GM12878 (cell line): Measurements from ENCODE around the gene STX16. TPM values are rescaled to one million over a fixed set of nuclear protein-coding genes. Genes with fewer than 3 reads are reported as not detected.

Source experiments
- BHLHE40 ChIP-seq, 2 experiments: fragments of 450-650 bp in 1 of 2; IDR thresholded peaks; 2 replicates each; pipeline ENCODE4 v1.6.1; 2011 to 2017; ENCODE audit warnings: low read depth in 2 of 2, borderline replicate concordance in 1 of 2, improper control_type of control experiment in 1 of 2, low read length in 1 of 2, mild to moderate bottlenecking in 1 of 2
- CREM ChIP-seq: IDR thresholded peaks from 2 replicates; pipeline ENCODE4 v1.6.1; 2014; ENCODE audit warnings: antibody characterized with exemption, low read depth
- FOXK2 ChIP-seq: fragments of 450-650 bp; IDR thresholded peaks from 2 replicates; pipeline ENCODE4 v1.6.1; 2017; ENCODE audit warnings: mild to moderate bottlenecking, moderate library complexity
- HDGF ChIP-seq: fragments of 450-650 bp; IDR thresholded peaks from 2 replicates; pipeline ENCODE4 v1.6.1; 2016; ENCODE audit warnings: antibody characterized with exemption
- MAX ChIP-seq: IDR thresholded peaks from 2 replicates; pipeline ENCODE4 v1.6.1; 2012; ENCODE audit warnings: low read depth, low read length, improper control_type of control experiment
- MEF2B ChIP-seq: fragments of 450-650 bp; IDR thresholded peaks from 2 replicates; pipeline ENCODE4 v1.6.1; 2018; ENCODE audit warnings: mild to moderate bottlenecking, moderate library complexity; ENCODE audit not compliant: partially characterized antibody, poor library complexity, severe bottlenecking
- MTA3 ChIP-seq: IDR thresholded peaks from 2 replicates; pipeline ENCODE4 v1.6.1; 2012; ENCODE audit warnings: low read length, inconsistent platforms, borderline replicate concordance
- MXI1 ChIP-seq: fragments of 150-350 bp; IDR thresholded peaks from 2 replicates; pipeline ENCODE4 v1.6.1; 2011; ENCODE audit warnings: low read depth, mild to moderate bottlenecking, inconsistent platforms, low read length, improper control_type of control experiment
- NFXL1 ChIP-seq: fragments of 450-650 bp; IDR thresholded peaks from 2 replicates; pipeline ENCODE4 v1.6.1; 2017; ENCODE audit warnings: antibody characterized with exemption, mild to moderate bottlenecking, borderline replicate concordance
- NFYB ChIP-seq: IDR thresholded peaks from 2 replicates; pipeline ENCODE4 v1.6.1; 2011; ENCODE audit warnings: low read depth, mild to moderate bottlenecking, low read length, improper control_type of control experiment, moderate library complexity; ENCODE audit not compliant: insufficient read depth
- PKNOX1 ChIP-seq: fragments of 450-650 bp; IDR thresholded peaks from 2 replicates; pipeline ENCODE4 v1.6.1; 2016; ENCODE audit warnings: mild to moderate bottlenecking
- SPI1 ChIP-seq: IDR thresholded peaks from 2 replicates; pipeline ENCODE4 v1.6.1; 2011; ENCODE audit warnings: low read depth, mild to moderate bottlenecking, low read length, moderate library complexity, borderline replicate concordance; ENCODE audit not compliant: insufficient read depth
- TCF7 ChIP-seq: IDR thresholded peaks from 2 replicates; pipeline ENCODE4 v1.6.1; 2014; ENCODE audit warnings: antibody characterized with exemption, borderline replicate concordance
- YBX1 ChIP-seq: fragments of 450-650 bp; IDR thresholded peaks from 2 replicates; pipeline ENCODE4 v1.6.1; 2016; ENCODE audit warnings: antibody characterized with exemption
- polyA plus RNA-seq, 11 experiments: library from polyadenylated mRNA; depleted of rRNA in 4 of 11; unstranded in 6 of 11; stranded (reverse) in 5 of 11; fragments of >200 nt; fragmentation: Nextera tagmentation in 4 of 11; fragmentation: Illumina TruSeq in 1 of 11; extraction: Ambion mirVana in 4 of 11; extraction: Trizol in 1 of 11; gene quantifications; 1 replicate in 1 of 11; 2 replicates in 10 of 11; pipeline versions ENCODE4 v1.2.1 to v1.2.3, GENCODE V29; 2011 to 2016; ENCODE audit warnings: inconsistent platforms in 2 of 11, missing spikeins in 2 of 11, low read depth in 1 of 11
- total RNA-seq, 4 experiments: library from RNA; depleted of rRNA in 3 of 4; stranded (reverse); fragments of >200 nt in 3 of 4; fragmentation: Illumina TruSeq in 1 of 4; extraction: Trizol in 1 of 4; gene quantifications; 2 replicates each; pipeline versions ENCODE4 v1.2.1 to v1.2.3, GENCODE V29; 2013 to 2021
- TF ChIP-seq, protein P1 (sequence below): IDR thresholded peaks from 2 replicates; pipeline ENCODE4 v1.6.1; 2012; ENCODE audit warnings: improper control_type of control experiment, low read depth, low read length; ENCODE audit not compliant: insufficient replicate concordance
- TF ChIP-seq, protein P2 (sequence below): fragments of 450-650 bp; conservative IDR thresholded peaks from 2 replicates; pipeline ENCODE4 v1.6.1; 2017; ENCODE audit warnings: mild to moderate bottlenecking, moderate library complexity
- TF ChIP-seq, protein P3 (sequence below): IDR thresholded peaks from 2 replicates; pipeline ENCODE4 v1.6.1; 2011; ENCODE audit warnings: borderline replicate concordance, low read depth, mild to moderate bottlenecking, moderate library complexity, low read length; ENCODE audit not compliant: insufficient read depth, poor library complexity, severe bottlenecking

STX16 gene
- total and polyA plus RNA-seq, 10 of the 15 experiments (the other 5 are each of a cell fraction or from before 2014, with no cell fraction given) = 6.3 to 68.4 (median 35.8) TPM

DNA sequence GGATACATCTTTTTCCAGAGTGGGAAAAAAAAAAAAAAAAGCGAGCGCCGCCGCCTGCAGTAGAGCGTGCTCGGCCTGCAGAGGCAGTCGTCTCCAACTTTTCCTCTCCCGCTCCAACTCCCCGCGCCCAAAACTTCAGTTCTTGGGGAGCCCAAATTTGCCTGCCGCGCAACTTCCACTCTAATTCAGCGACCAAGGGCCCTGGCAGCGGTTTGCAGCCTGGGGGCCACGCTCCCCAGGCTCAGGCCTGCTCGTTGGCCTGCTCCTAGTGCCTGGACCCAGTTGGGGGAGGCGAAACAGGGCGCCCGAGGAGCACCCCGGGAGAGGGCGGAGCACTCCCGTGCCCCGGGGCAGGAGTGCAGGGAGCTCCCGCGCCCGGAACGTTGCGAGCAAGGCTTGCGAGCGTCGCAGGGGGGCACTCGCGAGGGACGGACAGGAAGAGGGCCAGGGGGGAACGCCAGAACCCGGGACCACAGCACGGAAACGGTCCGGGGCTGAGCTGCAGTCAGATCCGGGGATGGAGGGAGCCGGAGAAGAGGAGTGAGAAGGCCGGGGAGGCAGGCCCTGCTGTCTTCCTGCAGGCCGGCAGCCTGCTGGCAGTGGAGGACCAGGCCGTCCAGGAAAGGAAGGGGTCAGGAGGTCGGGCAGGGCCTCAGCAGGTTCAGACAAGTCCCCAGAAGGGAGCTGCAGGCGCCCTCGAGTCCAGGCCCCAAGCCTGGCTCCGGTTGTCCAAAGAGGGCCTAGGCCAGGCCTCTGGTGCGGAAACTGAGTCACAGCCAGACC is at the start of gene STX16 (continued):
- TF ChIP-seq, protein P1, sequence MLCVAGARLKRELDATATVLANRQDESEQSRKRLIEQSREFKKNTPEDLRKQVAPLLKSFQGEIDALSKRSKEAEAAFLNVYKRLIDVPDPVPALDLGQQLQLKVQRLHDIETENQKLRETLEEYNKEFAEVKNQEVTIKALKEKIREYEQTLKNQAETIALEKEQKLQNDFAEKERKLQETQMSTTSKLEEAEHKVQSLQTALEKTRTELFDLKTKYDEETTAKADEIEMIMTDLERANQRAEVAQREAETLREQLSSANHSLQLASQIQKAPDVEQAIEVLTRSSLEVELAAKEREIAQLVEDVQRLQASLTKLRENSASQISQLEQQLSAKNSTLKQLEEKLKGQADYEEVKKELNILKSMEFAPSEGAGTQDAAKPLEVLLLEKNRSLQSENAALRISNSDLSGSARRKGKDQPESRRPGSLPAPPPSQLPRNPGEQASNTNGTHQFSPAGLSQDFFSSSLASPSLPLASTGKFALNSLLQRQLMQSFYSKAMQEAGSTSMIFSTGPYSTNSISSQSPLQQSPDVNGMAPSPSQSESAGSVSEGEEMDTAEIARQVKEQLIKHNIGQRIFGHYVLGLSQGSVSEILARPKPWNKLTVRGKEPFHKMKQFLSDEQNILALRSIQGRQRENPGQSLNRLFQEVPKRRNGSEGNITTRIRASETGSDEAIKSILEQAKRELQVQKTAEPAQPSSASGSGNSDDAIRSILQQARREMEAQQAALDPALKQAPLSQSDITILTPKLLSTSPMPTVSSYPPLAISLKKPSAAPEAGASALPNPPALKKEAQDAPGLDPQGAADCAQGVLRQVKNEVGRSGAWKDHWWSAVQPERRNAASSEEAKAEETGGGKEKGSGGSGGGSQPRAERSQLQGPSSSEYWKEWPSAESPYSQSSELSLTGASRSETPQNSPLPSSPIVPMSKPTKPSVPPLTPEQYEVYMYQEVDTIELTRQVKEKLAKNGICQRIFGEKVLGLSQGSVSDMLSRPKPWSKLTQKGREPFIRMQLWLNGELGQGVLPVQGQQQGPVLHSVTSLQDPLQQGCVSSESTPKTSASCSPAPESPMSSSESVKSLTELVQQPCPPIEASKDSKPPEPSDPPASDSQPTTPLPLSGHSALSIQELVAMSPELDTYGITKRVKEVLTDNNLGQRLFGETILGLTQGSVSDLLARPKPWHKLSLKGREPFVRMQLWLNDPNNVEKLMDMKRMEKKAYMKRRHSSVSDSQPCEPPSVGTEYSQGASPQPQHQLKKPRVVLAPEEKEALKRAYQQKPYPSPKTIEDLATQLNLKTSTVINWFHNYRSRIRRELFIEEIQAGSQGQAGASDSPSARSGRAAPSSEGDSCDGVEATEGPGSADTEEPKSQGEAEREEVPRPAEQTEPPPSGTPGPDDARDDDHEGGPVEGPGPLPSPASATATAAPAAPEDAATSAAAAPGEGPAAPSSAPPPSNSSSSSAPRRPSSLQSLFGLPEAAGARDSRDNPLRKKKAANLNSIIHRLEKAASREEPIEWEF = peak; percentile 77
- peak; percentile 86 for TF ChIP-seq PKNOX1
- peak; percentile 86 for TF ChIP-seq CREM
- TF ChIP-seq, protein P2, sequence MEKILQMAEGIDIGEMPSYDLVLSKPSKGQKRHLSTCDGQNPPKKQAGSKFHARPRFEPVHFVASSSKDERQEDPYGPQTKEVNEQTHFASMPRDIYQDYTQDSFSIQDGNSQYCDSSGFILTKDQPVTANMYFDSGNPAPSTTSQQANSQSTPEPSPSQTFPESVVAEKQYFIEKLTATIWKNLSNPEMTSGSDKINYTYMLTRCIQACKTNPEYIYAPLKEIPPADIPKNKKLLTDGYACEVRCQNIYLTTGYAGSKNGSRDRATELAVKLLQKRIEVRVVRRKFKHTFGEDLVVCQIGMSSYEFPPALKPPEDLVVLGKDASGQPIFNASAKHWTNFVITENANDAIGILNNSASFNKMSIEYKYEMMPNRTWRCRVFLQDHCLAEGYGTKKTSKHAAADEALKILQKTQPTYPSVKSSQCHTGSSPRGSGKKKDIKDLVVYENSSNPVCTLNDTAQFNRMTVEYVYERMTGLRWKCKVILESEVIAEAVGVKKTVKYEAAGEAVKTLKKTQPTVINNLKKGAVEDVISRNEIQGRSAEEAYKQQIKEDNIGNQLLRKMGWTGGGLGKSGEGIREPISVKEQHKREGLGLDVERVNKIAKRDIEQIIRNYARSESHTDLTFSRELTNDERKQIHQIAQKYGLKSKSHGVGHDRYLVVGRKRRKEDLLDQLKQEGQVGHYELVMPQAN = peak; percentile 77
- TF ChIP-seq MEF2B = no peak
- peak; percentile 79 for TF ChIP-seq FOXK2
- TF ChIP-seq, protein P3, sequence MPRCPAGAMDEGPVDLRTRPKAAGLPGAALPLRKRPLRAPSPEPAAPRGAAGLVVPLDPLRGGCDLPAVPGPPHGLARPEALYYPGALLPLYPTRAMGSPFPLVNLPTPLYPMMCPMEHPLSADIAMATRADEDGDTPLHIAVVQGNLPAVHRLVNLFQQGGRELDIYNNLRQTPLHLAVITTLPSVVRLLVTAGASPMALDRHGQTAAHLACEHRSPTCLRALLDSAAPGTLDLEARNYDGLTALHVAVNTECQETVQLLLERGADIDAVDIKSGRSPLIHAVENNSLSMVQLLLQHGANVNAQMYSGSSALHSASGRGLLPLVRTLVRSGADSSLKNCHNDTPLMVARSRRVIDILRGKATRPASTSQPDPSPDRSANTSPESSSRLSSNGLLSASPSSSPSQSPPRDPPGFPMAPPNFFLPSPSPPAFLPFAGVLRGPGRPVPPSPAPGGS = peak; percentile 45
- TF ChIP-seq NFYB = no peak
- no peak for TF ChIP-seq YBX1
- peak; percentile 91 to 95 for TF ChIP-seq BHLHE40 (IDR thresholded peaks at IDR 0.05; ENCODE audit: borderline replicate concordance in 1 of 2, low read depth in 2 of 2, low read length in 1 of 2)
- no peak for TF ChIP-seq MTA3
- TF ChIP-seq SPI1 = no peak; the same call in 1 of the 2 replicates
- TF ChIP-seq NFXL1 = peak; percentile 100
- peak; percentile 94 for TF ChIP-seq HDGF
- peak; percentile 89 for TF ChIP-seq MAX
- peak; percentile 94 for TF ChIP-seq MXI1
- TF ChIP-seq TCF7 = peak; percentile 63
